Measurements from ENCODE around the gene ALDH3A1. TPM values are rescaled to one million over a fixed set of nuclear protein-coding genes. Genes with fewer than 3 reads are reported as not detected.

ALDH3A1 gene
- total RNA-seq, 1 experiment from 2014 or later, result not detected

- H3K27me3 ChIP-seq, result peaks cover 9% of the 10 kb centered on the region; the same call in 1 of the 2 replicates
- H3K27ac ChIP-seq, result no peak overlapping the region
- no peaks in the 10 kb centered on the region for H3K36me3 ChIP-seq
- no peaks in the 10 kb centered on the region for H3K9me3 ChIP-seq (replicated peaks)
- H3K4me3 ChIP-seq, result no peak overlapping the region
- DNase-seq, result no peak
- no peaks in the 10 kb centered on the region for H3K4me1 ChIP-seq
Observed at GRCh38 chr17:19709841-19710240, 38.3 kb downstream of the ALDH3A1 start.

DNA sequence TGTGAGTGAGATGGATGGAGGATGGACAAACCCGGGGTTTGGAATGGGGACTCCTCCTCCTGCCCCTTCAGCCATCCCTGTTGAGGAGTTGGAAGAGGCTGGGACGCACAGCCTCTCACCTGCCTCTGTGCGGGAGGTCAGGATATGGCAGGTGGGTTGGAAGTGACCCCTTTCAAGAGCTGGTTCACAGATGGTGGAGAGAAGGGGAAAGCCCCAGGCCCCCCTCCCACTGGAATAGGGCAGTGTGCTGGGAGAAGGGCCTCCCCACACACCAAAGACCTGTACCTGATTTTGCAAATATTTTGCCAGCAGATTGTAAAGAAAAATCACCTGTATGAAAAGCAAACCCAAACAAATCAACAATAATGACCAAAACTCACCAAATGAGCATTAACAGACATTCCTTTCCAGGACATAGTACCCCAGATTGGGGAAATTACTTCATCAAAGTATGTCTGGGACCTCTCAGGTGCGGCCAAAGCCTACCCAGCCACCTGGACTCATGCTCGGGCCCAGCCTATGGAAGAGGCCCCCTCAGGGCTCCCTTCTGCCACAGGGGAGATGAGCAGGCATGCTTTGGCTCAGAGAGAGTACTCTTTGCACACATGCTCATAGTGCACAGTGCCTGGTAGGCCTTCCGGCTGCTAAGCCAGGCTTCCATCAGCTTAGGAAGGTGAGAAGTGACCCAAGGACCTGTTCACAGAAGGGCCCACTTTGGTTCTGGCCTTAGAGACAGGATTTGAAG is 39.5 kb downstream of the ALDH3A1 start:
- Histone ChIP-seq H3K4me3 (no peak overlapping the region), H3K36me3 (no peaks in the 10 kb centered on the region), H3K9me3 (replicated peaks) (no peaks in the 10 kb centered on the region), H3K4me1 (peaks cover 9% of the 10 kb centered on the region), H3K27me3 (peaks cover 7% of the 10 kb centered on the region; the same call in 1 of the 2 replicates), H3K27ac (no peak overlapping the region)
- no peak for DNase-seq

DNA sequence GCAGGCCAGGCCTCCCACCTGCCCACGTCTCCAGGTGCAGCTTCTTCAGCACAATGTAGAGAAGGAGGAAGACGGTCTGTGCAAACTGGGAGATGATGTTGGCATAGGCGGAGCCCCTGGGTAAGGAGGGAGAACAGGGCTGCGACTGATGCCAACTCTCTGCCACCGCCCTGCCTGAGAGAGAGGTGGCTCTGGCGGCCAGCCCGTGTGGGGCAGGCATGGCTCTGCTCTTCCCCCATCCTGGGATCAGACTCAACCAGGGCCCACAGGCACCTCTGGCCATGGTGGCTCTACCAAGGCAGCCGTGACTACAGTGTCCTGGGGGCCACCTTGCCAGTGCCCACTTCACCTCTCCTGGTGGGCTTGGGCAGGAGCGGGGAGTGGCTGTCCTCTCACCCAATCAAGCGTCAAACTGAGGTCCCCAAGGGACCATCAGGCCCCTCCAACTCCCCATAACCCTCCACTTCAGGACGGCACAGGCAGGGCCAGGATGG is 40.3 kb downstream of the ALDH3A1 start:
- DNase-seq, result no peak
- Histone ChIP-seq H3K27ac (no peak overlapping the region), H3K36me3 (no peaks in the 10 kb centered on the region), H3K9me3 (replicated peaks) (no peaks in the 10 kb centered on the region), H3K4me3 (no peak overlapping the region), H3K4me1 (peaks cover 17% of the 10 kb centered on the region), H3K27me3 (peaks cover 7% of the 10 kb centered on the region; the same call in 1 of the 2 replicates)

DNA sequence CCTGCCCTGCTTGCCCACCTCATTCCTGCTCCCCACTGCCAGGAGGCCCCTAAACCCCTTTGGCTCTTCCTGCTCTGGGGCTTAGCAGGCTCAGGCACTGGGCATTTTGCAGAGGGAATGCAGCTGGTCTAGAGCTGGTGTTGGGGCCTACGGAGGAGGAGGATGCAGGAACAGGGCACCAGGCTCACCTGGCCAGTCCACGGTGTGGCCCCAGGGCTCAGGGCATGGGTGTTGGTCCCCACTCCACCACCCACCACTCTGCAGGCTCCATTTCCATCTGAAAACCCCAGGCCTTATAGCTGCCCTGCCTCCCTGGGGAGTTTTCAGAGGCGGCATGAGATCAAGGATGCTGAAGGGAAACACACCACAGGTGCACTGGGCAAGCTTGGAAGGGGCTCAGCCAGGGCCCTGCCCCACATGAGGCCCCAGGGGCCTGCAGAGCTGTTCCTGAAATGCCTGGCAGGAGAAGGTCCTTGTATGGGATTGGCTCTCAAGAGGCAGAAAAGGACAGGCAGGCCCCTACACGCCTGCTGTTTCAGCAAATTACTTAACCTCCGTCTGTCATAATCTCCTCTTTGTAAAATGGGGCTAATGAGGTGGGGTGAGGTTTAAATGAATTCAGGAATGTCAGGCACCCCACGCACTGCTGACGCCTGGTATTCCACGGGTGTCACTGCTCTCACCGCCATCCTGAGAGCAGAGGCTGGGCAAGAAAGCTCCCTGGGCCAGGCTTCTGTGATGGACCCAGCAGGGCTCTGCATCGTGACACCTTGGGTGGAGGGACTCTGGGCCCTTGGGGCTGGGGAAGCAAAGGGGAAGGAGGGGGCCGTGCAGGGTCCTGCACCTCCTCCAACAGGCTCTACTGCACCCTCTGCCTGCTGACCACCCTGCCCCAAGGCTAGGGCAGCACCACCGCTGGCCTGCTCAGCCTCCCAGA is 41.0 kb downstream of the ALDH3A1 start:
- Histone ChIP-seq H3K36me3 (no peaks in the 10 kb centered on the region), H3K27me3 (peaks cover 5% of the 10 kb centered on the region; the same call in 1 of the 2 replicates), H3K27ac (no peak overlapping the region), H3K4me1 (peaks cover 24% of the 10 kb centered on the region), H3K9me3 (replicated peaks) (no peaks in the 10 kb centered on the region), H3K4me3 (no peak overlapping the region)
- peak in 1 of 2 experiments; percentile 53 for DNase-seq

GRCh38 chr17:19705771-19706770 is 42.0 kb downstream of the ALDH3A1 start:
- no peak for DNase-seq
- no peak overlapping the region for H3K4me3 ChIP-seq
- H3K27ac ChIP-seq, result no peak overlapping the region

DNA sequence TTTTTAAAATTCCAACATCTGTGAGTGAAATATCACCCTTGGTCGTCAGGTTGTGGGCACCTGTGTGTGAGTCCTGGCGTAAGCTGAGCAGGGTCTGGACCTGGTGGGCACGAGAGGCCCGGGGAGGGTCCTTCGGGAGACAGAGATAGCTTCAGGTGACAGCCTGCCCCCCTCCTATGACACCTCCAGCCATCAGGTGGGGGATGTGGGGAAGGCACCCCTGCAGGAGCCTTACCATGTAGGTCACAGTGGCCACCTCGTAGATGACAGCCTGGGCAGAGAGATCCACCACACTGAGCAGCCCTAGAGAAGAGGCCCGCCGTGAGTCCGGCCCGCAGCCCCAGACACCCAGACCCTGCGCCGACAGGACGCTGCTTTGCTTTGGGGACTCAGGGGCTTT is 42.9 kb downstream of the ALDH3A1 start:
- Histone ChIP-seq H3K27me3 (no peaks in the 10 kb centered on the region), H3K27ac (no peak overlapping the region), H3K9me3 (replicated peaks) (no peaks in the 10 kb centered on the region), H3K36me3 (no peaks in the 10 kb centered on the region), H3K4me3 (no peak overlapping the region), H3K4me1 (peaks cover 29% of the 10 kb centered on the region)
- DNase-seq, result no peak

More at GRCh38 chr17:19705771-19706770, 42.0 kb downstream of the ALDH3A1 start:
- Histone ChIP-seq H3K36me3 (no peaks in the 10 kb centered on the region), H3K4me1 (peaks cover 29% of the 10 kb centered on the region), H3K27me3 (no peaks in the 10 kb centered on the region), H3K9me3 (replicated peaks) (no peaks in the 10 kb centered on the region)

DNA sequence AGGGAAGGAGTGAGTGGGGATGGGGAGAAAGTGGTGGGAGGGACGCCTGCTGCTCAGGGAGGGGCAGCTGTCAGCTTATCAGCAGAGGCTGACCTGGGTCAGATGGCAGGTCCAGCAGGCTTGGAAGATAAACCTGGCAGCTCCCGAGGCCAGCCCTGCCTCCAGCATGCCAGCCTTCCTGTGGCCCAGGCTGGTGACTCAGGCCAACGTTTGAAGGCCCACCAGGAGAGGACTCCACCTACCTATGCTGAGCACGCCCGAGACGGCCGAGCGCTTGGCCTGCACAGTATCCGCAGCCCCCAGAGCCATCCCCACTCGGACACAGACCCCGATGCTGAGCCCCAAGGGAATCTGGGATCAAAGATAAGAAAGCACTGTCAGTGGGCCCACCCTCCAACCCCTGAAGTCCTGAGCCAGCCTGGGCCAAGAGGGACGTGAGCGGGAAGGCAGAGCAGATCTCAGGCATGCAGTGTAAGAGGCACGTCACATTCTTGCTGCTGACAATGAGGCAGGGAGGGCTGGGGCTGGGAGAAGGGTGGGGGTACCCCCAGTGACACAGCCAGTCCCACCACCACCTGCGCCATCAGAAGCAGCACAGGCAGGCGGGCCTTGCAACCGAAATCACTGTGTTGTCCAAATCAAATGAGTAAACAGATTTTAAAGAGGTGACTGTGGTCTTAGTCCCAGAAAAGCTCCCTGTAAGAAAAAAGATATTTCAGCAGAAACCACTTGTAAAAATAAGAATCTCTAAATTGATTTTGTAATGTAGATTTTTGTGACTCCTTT is 44.1 kb downstream of the ALDH3A1 start:
- no peak overlapping the region; the same call in 1 of the 2 replicates for H3K27ac ChIP-seq
- H3K36me3 ChIP-seq, result no peaks in the 10 kb centered on the region
- H3K4me1 ChIP-seq, result peaks cover 29% of the 10 kb centered on the region

GRCh38 chr17:19703106-19703827 is 44.8 kb downstream of the ALDH3A1 start:
- H3K27me3 ChIP-seq, result no peaks in the 10 kb centered on the region
- peak overlapping the region; percentile 10; the same call in 1 of the 2 replicates for H3K27ac ChIP-seq
- no peaks in the 10 kb centered on the region for H3K36me3 ChIP-seq
- H3K4me3 ChIP-seq, result no peak overlapping the region
- no peaks in the 10 kb centered on the region for H3K9me3 ChIP-seq (replicated peaks)
- peak; percentile 86 to 88 for DNase-seq
- H3K4me1 ChIP-seq, result peaks cover 29% of the 10 kb centered on the region

More for the DNA sequence above, 44.1 kb downstream of the ALDH3A1 start:
- Histone ChIP-seq H3K9me3 (replicated peaks) (no peaks in the 10 kb centered on the region), H3K4me3 (no peak overlapping the region), H3K27me3 (no peaks in the 10 kb centered on the region)
- DNase-seq, result no peak

GRCh38 chr17:19702217-19702641 is 45.9 kb downstream of the ALDH3A1 start:
- no peak overlapping the region for H3K4me3 ChIP-seq
- no peaks in the 10 kb centered on the region for H3K9me3 ChIP-seq (replicated peaks)
- H3K4me1 ChIP-seq, result peaks cover 29% of the 10 kb centered on the region
- no peaks in the 10 kb centered on the region for H3K27me3 ChIP-seq
- no peak overlapping the region for H3K27ac ChIP-seq
- DNase-seq, result peak in 1 of 2 experiments; percentile 60
- no peaks in the 10 kb centered on the region for H3K36me3 ChIP-seq

Other genes starting within 250 kb of the ALDH3A1 start
- not detected in 2 replicates for gene SLC47A1, start 214.4 kb downstream of the ALDH3A1 start, total RNA-seq (2014; rRNA removed; shearing (Covaris generic))
- 117 and 135 TPM in 2 replicates for gene ALDH3A2, start 99.5 kb downstream of the ALDH3A1 start, total RNA-seq (2014; rRNA removed; shearing (Covaris generic))
- gene SLC47A2, start 31.7 kb downstream of the ALDH3A1 start, total RNA-seq (2014; rRNA removed; shearing (Covaris generic)), result not detected in 2 replicates
- 0.33 and 1.0 TPM in 2 replicates for gene ULK2, start 119.6 kb upstream of the ALDH3A1 start, total RNA-seq (2014; rRNA removed; shearing (Covaris generic))
- 67.1 and 68.8 TPM in 2 replicates for gene AKAP10, start 229.5 kb upstream of the ALDH3A1 start, total RNA-seq (2014; rRNA removed; shearing (Covaris generic))

Data from SJCRH30 (cell line).